Uterus (tissue), 2 donors: ENCODE measurements around the gene CAVIN3.

Experiments used
- POLR2A ChIP-seq, 2 donors: fragments of 450-650 bp; IDR thresholded peaks; one replicate each; pipeline ENCODE4 v1.6.1; 2016; ENCODE audit warnings: antibody characterized with exemption in 2 of 2, mild to moderate bottlenecking in 1 of 2, moderate library complexity in 1 of 2
- TF ChIP-seq, protein P1 (sequence below), 4 experiments: fragments of 200-600 bp in 2 of 4; fragments of 450-650 bp in 2 of 4; sonication (generic) in 2 of 4; IDR thresholded peaks; one replicate each; pipeline ENCODE4 v1.5.1; 2016 to 2019; ENCODE audit warnings: antibody characterized with exemption in 4 of 4, mild to moderate bottlenecking in 2 of 4, moderate library complexity in 1 of 4

DNA sequence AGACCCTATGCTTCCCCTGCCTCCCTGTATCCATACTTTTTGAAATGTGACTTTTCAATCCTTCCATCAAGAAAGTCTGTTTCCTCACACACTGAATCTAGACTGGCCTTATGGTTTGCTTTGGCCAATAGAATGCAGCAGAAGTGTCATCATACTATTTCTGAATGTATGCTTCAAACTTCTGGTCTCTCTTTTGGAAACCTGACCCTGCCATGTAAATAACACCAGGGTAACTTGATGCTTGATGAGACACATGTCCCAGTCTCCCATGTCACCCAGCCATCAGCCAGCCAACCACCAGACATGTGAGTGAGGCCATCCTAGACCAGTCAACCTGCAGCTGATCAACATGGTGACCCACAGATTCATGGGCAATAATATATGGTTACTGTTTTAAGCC is 29.7 kb upstream of the CAVIN3 start:
- TF ChIP-seq POLR2A (IDR thresholded peaks at IDR 0.05) = no peak
- TF ChIP-seq, protein P1, sequence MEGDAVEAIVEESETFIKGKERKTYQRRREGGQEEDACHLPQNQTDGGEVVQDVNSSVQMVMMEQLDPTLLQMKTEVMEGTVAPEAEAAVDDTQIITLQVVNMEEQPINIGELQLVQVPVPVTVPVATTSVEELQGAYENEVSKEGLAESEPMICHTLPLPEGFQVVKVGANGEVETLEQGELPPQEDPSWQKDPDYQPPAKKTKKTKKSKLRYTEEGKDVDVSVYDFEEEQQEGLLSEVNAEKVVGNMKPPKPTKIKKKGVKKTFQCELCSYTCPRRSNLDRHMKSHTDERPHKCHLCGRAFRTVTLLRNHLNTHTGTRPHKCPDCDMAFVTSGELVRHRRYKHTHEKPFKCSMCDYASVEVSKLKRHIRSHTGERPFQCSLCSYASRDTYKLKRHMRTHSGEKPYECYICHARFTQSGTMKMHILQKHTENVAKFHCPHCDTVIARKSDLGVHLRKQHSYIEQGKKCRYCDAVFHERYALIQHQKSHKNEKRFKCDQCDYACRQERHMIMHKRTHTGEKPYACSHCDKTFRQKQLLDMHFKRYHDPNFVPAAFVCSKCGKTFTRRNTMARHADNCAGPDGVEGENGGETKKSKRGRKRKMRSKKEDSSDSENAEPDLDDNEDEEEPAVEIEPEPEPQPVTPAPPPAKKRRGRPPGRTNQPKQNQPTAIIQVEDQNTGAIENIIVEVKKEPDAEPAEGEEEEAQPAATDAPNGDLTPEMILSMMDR (IDR thresholded peaks at IDR 0.05) = no peak
